ENCODE data around the gene FLNB.

Gene FLNB

GRCh38 chr3:58216496-58217195 lies 208.4 kb downstream of the FLNB start:
- DNase-seq, result no peak

DNA sequence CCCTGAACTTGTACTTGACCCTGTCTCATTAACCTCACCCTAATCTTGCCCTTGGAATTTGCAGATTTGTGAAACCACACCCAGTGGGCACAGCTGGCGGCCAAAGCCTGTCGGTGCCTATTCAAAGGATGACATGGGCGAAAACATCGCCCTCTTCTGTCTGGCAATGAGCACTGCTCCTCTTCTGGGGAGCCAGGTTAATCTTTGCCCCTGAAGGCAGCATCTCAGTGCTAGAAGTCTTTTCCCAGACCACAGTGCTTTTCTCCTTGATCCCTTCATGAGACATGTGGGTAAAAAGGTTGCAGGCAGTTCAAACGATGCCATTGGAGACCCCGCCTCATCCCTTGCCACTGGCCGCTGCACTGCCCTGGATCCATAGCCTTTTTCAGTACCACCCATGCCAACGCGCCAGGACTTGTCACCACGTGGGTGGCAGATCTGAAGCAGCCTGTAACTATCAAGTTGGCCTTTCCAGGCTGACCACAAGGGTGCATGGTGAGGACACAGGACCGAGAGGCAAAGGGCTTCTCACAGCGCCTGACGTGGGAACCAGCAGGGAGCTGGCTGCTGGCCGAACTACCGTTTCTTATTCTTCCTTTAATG lies 209.1 kb downstream of the FLNB start:
- peak; percentile 93 to 94 for DNase-seq

DNA sequence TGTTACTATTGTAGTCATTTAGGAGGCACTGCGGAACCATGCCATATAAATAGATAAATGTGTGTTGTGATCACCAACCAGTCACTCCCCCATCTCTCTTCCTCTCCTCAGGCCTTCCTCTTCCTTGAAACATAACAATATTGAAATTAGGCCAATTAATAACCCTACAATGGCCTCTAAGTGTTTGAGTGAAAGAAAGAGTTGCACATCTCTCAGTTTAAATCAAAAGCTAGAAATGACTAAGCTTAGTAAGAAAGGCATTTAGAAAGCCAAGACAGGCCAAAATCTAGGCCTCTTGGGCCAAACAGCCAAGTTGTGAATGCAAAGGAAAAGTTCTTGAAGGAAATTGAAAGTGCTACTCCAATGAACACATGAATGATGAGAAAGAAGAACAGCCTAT lies 210.7 kb downstream of the FLNB start:
- DNase-seq, result no peak
